Inferior parietal cortex (tissue), 1 donor: ENCODE results near the gene SLAMF1.
A peak's percentile ranks its signal among the peaks of the same experiment; 100 is the strongest.
"Not testable (repeated sequence)": the region's sequence is repeated elsewhere in the genome, so short reads cannot be mapped to it uniquely, and the experiment has no call there.

Experiments
- DNase-seq: peaks from one replicate; pipeline ENCODE4 v3.0.0-alpha.2; 2016; ENCODE audit errors: extremely low spot score

SLAMF1 gene

DNA sequence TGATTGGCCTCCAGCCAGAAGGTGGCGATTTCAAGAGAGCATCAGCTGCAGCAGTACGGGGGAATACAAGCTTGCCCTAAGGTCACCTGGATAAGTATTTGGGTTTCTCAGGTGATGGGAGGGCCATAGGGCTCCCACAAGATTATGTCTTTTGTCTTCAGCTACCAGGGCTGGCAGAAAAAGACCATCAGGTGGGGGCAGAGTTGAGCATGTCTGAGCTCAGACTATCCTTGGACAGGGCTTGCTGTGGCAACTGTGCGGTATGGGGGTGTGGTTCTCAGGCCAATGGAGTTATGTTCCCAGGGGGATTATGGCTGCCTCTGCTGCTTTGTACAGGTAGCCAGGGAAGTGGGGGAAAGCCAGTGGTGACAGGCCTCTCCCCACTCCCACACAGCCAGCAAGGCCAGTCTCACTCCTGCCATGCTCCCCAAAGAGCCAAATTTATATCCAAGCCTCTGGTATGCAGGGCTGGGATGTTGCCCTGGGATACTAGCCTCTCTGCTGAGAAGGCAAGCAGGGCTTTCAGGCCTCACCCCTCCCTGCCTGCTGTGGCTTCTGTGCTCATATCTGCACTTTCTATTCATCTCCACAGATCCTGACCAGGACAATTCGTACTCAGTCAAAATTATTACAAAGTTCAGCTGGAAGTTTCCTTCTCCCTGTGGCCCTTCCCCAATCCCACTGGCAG lies 40.9 kb downstream of the SLAMF1 start:
- no peak for DNase-seq

DNA sequence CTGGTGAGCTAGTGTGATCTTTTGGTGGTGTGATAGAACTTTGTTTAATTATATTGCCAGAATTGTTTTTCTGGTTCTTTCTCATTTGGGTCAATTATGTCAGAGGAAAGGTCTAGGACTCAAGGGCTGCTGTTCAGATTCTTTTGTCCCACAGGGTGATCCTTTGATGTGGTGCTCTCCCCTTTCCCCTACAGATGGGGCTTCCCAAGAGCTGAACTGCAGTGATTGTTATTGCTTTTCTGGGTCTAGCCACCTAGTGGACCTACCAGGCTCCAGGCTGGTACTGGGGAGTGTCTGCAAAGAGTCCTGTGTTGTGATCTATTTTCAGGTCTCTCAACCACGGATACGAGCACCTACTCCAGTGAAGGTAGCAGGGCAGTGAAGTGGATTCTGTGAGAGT lies 41.6 kb downstream of the SLAMF1 start:
- DNase-seq, result no peak

DNA sequence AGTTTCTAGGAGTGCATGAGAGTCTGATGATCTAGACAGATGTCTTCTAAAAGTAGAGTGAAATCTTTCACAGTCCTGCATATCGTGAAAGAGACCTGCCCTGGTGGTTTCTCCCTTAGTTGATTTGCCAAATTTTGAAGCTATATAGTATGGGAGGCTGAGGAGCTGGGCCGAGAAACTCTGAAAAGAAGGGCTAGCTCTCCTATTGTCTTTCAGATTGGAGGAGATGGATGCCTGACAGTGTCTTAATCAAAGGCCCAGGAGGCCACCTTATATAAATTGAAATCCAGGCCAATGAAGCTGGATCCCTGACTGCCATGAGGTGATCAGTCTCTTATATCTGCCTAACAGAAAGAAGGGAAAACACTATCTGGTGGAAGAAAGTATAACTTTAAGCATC lies 49.1 kb downstream of the SLAMF1 start:
- no peak for DNase-seq

DNA sequence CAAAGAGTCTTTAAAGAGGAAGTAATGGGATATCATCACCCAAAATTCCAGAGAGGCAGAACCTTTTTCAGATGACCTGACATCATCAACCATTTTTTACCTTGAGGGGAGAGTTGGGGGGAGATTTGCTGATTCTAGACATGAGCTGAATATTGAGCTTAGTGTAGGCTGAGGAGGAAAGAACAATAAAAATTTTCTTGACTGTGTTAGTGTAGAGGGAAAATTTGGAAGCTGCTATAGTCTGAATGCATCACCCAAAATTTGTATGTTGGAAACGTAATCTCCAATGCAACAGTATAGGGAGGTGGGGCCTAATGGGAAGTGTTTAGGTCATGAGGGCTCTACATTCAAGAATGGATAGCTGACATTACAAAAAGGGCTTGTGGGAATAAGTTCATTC lies 49.8 kb downstream of the SLAMF1 start:
- DNase-seq, result no peak

DNA sequence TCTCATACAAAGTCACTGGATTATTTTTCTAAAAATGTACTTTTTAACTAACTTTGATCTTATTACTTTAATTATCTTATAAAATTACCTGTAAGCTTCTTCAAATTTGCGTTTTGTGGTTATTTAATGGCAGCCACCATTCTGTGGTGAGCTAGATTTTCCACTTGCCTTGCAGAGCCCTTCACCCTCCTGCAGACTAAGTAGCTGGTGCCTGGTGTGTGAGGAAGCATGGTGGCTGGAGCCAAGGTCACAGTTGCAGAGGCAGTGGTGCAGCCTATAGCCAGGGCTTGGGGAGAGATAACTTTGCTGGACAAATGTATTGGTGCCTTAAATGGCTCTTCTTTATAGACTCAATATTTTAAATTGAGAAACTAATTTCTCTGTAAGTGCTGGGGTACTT lies 56.4 kb downstream of the SLAMF1 start:
- DNase-seq, result no peak

DNA sequence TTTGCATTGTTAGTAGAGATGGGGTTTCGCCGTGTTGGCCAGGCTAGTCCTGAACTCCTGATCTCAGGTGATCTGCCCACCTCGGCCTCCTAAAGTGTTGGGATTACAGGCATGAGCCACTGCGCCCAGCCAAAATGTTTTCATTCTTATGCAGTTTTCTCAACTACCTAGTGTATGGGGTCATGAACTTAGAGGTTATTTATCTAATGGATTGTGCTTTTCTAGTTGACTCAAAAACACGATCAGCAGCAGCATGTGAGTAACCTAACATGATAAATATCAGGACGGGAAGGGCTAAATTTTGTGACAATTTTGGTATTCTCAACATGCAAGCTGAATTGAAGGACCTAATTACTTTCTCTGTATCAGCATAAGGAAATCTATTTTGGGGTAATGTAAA lies 58.4 kb downstream of the SLAMF1 start:
- no peak for DNase-seq

DNA sequence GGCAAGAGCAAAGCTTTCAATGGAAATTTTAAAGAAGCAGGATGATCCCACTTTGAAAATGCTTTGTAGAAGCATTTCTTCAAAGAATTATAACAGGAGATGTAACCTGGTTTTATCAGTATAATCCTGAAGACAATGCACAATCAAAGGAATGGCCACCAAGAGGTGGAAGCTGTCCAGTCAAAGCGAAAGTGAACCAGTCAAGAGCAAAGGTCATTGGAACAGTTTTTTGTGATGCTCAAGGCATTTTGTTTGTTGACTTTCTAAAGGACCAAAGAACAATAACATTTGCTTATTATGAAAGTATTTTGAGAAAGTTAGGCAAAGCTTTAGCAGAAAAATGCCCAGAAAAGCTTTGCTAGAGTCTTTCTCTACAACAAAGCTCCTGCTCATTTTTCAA lies 62.1 kb downstream of the SLAMF1 start:
- DNase-seq, result no peak

DNA sequence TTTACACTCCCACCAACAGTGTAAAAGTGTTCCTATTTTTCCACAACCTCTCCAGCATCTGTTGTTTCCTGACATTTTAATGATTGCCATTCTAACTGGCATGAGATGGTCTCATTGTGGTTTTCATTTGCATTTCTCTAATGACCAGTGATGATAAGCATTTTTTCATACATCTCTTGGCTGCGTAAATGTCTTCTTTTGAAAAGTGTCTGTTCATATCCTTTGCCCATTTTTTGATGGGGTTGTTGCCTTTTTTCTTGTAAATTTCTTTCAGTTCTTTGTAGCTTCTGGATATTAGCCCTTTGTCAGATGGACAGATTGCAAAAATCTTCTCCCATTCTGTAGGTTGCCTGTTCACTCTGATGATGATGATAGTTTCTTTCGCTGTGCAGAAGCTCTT lies 63.9 kb downstream of the SLAMF1 start:
- DNase-seq, result not testable (repeated sequence)

DNA sequence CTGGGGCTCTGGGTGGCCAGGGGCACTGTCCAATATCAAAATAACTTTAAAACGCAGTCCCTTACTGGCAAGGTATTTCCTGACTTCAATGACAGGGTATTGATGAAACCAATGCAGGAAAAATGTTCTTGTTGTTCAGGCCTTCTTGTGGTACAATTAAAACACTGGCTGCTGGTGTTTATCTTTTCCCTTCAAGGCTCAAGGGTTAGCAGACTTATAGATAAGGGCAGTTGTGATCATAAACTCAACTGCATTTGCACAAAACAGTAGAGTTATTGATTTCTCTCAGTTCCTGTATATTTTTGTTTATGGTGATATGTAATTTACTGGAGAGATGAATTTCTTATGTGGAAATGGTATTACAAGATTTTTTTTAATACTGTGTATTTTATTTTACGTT lies 64.9 kb downstream of the SLAMF1 start:
- no peak for DNase-seq

DNA sequence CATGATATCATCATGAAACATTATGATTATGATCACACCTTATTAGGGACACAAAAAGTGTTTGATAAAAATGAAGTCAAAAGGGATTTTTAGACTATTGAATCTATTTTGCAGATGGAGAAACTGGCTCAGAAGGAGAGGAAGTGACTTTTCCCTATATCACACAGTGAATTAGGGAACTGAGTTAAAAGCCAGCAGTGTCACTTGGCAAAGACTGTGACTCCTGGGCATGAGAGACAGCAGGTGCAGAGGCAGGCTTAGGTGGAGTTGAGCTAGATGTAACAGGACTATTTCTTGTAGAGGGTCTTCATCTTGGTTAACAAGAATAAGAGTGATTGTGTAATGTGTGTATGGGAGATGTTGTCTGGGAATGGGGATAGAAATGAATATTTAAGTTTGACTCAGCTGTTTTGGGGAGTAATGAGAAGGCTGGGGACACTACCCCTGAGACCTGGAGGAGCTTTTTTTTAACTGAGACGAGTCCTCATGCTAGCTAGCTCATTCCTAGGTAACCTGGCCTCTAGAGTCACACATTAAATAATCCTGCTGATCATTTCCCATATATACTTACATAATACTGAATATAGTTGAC lies 66.5 kb downstream of the SLAMF1 start:
- DNase-seq, result no peak

DNA sequence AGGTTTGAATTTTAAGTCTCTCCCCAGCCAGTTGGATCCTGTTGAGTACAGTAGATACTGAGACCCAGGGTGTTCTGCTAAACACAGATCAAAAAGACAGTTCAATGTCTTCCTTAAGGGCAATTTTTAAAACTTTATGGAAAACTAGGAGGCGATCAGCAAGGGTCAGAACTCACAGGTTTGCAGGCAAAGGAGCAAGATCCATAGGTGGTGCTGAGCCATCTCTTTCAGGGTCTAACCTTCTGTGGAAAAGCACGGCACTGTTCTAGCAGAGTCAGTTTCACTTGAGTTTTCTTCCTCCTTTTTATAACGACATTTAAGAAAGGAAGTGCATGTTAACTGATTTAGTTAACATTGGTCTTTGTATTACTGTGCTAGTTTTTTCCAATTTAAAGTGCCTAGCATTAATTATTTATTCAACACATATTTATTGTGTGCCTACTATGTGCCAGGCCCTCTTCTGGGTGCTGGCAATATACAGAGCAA lies 67.6 kb downstream of the SLAMF1 start, which contains the start of gene CD84:
TSS of gene CD84 (minus strand) at position 281 of the 486 bp plus-strand sequence. CDS start at position 222, 59 bp downstream.
- DNase-seq, result no peak

DNA sequence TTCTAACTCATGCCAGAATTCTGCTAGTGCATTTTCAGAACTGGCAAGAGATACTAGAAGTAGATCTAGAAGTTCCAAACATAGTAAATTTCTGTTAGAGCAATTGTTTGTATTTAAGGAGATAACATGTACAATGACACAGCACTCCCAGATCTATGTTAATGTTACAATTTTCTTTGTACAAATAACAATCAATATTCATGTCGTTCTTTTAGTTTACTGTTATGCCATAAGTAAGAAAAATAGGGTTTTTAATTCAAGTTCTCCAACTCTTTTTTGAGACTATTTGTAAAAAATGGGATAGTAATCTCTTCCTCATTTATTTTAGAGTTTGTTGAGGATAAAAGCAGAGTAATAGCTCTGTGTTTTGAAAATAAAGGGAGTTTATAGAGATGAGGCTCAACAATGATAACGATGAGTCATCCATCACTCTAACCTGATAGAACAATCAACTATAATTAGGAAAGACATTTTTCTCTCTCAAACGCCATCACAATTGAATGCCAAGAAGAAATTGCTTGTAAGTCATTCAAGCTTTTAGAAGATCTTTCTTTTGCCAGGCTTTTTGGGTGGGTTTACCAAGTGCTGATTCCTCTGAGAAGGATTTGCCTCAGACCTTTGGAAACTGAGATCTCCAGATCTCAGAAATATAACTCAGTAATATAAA lies 68.2 kb downstream of the SLAMF1 start:
- DNase-seq, result no peak

DNA sequence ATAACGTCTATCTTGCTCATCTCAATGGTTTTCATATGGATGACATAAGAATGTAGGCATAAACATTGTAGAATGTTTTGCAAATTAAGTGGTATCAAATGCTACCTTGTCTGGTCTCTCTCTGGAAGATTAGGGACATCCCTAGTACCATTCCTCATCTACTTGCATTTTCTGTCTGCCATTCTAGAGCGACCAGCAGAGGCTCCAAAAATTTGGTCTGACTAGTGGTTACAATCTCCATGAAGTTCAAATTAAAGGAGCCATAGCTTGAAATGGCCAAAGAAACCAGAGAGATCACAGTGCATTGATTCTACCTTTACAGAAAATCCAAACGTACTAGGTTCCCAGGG lies 68.7 kb downstream of the SLAMF1 start:
- DNase-seq, result no peak

DNA sequence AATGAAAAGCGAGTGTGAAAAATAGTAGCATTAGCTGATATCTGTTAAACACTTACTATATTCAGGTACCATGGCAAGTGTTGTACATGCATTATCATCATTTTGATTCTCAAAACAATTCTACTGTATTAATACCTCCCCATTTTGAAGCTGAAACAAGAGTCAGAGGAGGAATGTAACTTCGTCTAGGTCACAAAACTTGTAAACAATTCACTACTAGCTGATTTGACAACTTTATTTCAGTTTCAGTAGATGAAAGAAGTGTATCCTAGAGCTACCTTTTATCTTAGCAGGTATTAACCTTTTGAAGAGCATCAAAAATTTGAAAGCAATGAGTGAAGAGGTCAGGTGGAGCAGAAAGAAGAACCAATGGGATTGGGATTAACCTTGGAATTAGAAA lies 69.2 kb downstream of the SLAMF1 start:
- DNase-seq, result no peak

DNA sequence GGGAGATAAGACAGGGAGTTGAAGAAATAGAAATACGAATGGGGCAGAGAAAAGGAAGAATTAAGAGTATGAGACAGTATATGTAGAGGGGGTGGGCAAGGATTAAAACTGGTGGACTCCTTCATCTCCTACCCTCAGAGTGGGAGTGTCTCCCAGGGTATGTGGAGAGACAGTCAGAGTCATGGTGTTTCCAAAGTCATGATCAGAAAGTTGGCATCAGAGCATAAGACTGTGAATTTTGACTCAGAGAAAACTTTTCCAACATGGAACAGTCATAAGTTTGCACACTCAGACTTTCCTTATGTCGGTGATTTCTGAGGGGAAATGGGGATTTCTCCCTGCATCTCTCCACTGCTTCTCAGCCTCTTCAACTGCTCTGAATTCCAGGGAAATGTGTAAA lies 70.0 kb downstream of the SLAMF1 start:
- DNase-seq, result no peak

DNA sequence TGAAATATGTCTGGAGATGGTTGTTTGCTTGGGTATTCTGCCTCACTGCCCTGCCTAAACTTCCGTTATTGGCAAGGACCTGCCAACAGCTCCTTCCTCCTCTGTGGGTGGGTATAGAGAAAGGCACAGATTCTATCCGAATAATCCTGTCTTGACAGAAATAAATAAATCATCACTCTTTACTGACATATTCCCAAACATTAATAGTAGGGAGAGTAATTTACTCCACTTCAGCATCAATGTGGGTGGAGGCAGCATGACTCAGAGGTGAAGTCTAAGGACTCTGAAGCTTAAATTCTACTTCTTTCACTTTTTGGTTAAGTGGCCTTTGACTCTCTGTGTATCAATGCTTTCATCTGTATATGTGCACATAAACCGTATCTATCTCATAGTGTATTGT lies 70.5 kb downstream of the SLAMF1 start:
- no peak for DNase-seq

DNA sequence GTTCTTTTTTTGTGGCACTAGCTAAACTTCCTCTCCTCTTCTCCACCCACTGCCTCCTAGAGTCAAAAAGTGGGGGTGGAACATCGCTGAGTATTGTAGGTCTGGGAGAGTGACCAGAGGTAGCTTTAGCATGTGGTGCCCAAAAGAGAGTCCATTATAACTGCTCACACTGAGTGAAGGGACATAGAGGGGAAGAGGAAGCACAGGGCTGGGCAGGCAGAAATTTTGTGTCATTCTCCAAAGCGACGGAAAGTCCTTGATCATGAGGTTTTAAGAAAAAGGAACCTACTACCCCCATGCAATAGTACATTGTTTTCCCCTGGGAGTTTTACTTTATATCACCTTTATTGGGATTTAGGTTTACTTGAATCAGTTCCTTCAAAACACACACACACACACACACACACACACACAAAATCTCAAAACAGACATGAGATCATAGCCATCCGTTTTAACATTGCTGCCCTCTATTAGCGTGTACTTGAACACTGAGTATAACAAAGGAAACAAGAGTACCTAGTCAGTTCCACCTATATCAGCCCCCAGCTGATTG lies 71.7 kb downstream of the SLAMF1 start:
- DNase-seq, result no peak

DNA sequence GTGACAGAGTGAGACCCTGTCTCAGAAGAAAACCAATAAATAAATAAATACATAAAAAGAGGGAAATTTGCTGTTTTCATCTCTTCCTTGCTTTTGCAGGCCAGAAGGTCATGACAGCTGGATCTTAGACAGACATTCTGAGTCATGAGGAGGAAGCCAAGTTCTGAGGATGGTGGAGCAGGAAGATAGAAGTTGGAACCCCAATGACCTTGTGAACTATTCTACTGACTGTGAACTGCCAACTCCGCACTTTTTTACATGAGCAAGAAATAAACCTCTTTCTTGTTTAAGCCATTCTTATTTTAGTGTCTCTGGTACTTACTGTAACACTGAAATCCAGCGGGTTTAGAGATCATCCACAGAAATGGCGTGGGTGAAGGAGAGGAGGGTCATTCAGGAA lies 76.0 kb downstream of the SLAMF1 start:
- DNase-seq, result no peak

DNA sequence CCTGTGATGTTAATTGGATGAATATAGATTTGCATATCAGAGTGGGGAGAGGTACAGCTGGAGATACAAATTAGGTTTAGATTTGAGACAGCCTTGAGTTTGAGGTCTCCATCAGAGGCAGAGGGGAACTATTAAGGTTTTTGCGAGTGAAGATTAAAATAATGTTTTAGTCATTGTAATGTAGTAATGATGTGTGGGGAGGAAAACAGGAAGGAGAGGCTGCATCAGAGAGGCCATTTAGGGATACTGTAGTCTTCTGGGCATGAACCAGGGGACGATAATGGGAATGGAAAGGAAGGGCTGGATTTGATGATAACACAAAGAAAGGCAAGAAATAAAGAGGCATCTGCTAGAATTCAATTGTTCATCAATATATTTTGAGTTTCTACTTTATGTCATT lies 77.0 kb downstream of the SLAMF1 start:
- no peak for DNase-seq

DNA sequence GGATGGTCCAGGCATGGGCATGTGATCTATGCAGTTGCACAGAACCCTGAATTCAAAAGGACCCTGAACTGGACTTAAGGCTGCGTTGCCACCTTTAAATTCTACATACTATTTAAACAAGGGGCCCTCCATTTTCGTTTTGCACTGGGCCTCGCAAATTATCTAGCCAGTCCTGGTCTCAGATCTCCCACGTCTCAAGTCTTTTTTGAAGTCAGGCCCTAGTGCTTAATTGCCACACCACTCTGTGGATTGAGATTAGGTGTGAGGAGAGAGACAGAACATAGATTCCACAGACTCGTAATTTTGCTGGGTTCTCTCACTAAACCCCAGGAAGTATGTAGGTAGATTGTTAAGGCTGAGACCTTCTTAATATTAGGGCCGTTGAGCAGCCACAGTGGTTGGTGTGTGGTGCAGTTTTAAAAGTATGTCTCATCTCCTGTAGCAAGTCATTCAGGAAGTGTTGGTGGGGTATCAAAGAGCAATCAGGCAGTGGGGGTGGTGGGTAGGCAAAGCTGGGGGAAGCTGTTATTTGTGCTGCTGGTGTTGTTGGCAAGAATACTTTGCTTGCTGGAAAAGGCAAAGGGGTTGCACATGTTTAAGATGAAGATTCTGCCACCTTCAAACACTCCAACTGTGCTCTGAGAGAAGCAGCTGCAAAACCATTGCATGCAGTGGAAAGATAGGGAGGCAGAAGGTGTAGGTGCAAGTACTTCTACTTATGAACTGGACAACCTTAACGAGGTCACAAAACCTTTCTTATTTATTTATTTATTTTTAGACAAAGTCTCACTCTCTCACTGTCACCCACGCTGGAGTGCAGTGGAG lies 78.8 kb downstream of the SLAMF1 start:
- DNase-seq, result no peak

DNA sequence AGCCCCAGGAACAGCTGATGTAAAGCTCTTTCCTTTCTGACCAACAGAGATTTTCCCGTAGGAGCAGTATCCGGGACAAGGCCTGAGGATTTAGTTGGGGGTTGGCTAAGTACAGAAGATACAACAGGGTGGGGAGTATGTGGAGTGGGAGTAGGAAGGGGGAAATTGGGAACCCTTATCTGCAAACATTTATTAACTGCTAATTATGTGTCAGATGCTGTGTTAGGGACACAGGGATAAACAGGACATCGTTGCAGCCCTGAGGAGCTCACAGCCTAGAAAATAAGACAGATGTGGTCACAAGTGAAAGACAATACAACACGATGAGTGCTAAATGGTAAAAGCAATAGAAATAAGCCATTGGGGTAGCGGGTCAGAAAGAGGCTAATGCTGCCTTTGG lies 79.5 kb downstream of the SLAMF1 start:
- DNase-seq, result no peak

DNA sequence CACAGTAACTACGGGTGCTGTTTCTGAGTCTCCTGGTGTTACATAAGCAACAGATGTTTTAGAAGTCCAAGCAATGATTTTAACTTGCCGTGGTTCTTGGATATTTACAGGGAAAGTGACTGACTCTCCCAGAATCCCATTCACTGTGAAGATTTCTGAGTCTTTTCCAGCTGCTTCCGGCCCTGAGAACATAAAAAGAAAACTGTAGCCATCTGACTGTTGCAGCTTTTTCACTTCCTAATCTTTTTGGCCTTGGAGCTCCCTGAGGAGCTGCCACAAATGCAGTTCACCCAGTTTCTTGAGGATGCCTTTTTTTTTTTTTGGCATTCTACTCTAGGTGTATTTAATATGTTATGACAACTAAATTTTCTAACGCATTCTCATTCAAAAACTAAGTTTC lies 81.3 kb downstream of the SLAMF1 start:
- peak; percentile 29 for DNase-seq
